Smooth muscle cell (in vitro differentiated cells): Measurements from ENCODE around the gene EHMT1. TPM values are rescaled to one million over a fixed set of nuclear protein-coding genes. Genes with fewer than 3 reads are reported as not detected.

Experiments used
- DNase-seq: peaks from one replicate; lab custom pipeline; 2025; ENCODE audit not compliant: unreplicated experiment; lab: John Stamatoyannopoulos, UW
- H2AFZ ChIP-seq: fragments of 200-600 bp; sonication (generic); 2 replicates; pipeline ENCODE4 v1.6.0; 2016; ENCODE audit warnings: antibody characterized with exemption, low read depth, mild to moderate bottlenecking
- H3F3A ChIP-seq: fragments of 200-600 bp; sonication (generic); 2 replicates; pipeline ENCODE4 v1.6.0; 2017; ENCODE audit warnings: antibody characterized with exemption, low read depth
- H3K27ac ChIP-seq: fragments of 200-600 bp; sonication (generic); 2 replicates; pipeline ENCODE4 v1.5.1; 2016; ENCODE audit warnings: low read depth, mild to moderate bottlenecking
- H3K27me3 ChIP-seq: fragments of 200-600 bp; sonication (generic); 2 replicates; pipeline ENCODE4 v1.6.1; 2016; ENCODE audit warnings: low read depth, mild to moderate bottlenecking
- H3K36me3 ChIP-seq: fragments of 200-600 bp; sonication (generic); 2 replicates; pipeline ENCODE4 v1.5.1; 2016; ENCODE audit warnings: low read depth
- H3K4me1 ChIP-seq: fragments of 200-600 bp; sonication (generic); 2 replicates; pipeline ENCODE4 v1.5.1; 2016; ENCODE audit warnings: low read depth
- H3K4me2 ChIP-seq: fragments of 200-600 bp; sonication (generic); 2 replicates; pipeline ENCODE4 v1.6.0; 2016; ENCODE audit warnings: mild to moderate bottlenecking
- H3K4me3 ChIP-seq: fragments of 200-600 bp; sonication (generic); 2 replicates; pipeline ENCODE4 v1.5.1; 2016; ENCODE audit warnings: mild to moderate bottlenecking
- H3K79me2 ChIP-seq: fragments of 200-600 bp; sonication (generic); 2 replicates; pipeline ENCODE4 v1.6.0; 2016; ENCODE audit warnings: low read depth, mild to moderate bottlenecking
- H3K9ac ChIP-seq: fragments of 200-600 bp; sonication (generic); 2 replicates; pipeline ENCODE4 v1.6.0; 2016; ENCODE audit warnings: low read depth
- H3K9me3 ChIP-seq: fragments of 200-600 bp; sonication (generic); replicated peaks from 2 replicates; pipeline ENCODE4 v1.5.1; 2016; ENCODE audit warnings: low read depth
- H4K20me1 ChIP-seq: fragments of 200-600 bp; sonication (generic); 2 replicates; pipeline ENCODE4 v1.6.0; 2016; ENCODE audit warnings: low read depth
- WGBS: methylation state at CpG from one replicate; pipeline ENCODE4 v1.1.7; 2016; ENCODE audit warnings: low lambda C conversion rate; 5-methylcytosine and 5-hydroxymethylcytosine counted together
- polyA plus RNA-seq: library from polyadenylated mRNA; unstranded; fragments of >200 nt; fragmentation: Nextera tagmentation; extraction: Ambion mirVana; gene quantifications from 2 replicates; pipeline ENCODE4 v1.2.1, GENCODE V29; 2016
- total RNA-seq: library from RNA; depleted of rRNA; stranded (reverse); fragments of >200 nt; gene quantifications from 2 replicates; pipeline ENCODE4 v1.2.3, GENCODE V29; 2014
- TF ChIP-seq, protein P1 (sequence below): fragments of 200-600 bp; sonication (generic); IDR thresholded peaks from 2 replicates; pipeline ENCODE4 v1.5.1; 2017; ENCODE audit warnings: borderline replicate concordance, mild to moderate bottlenecking, antibody characterized with exemption; ENCODE audit not compliant: insufficient read depth, poor library complexity, severe bottlenecking

The EHMT1 gene
- total and polyA plus RNA-seq, 2 experiments from 2014 or later = 23.1 to 34.1 TPM

DNA sequence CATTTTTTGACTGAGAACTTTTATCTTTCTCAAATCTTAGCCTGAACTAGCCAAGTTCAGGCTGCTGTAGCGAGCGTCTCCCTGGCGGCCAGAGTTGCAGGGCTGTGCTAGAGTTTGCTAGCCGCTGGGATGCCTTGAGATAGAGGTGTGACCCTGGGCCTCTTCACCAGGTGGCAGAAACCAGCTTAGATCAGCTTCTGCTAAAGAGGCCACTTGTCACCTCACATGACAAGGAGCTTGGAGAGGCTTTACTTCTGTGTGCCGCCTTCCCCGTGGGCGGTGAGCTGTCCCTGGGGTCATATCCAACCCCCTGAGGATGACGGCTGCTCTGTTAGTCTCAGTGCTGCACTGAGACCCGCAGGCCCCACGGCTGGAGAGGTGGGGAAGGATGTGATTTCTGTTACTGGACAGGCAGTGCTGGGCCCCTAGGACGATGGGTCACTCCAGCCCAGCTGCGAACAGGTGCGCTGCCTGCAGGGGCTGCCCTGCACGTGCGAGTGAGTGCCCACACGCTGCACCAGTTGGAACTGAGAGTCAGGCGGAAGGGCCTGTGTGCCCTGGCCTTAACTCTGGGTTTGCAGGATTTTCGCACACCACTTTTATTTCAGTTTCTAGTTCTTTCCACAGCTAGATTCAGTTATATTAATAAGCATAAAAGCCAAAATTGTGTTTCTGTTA is 63.8 kb downstream of the EHMT1 start:
- Histone ChIP-seq H3K27ac (no peak overlapping the region), H3K9ac (no peak overlapping the region), H3K4me3 (no peak overlapping the region), H3K79me2 (peaks cover 98% of the 10 kb centered on the region), H3K4me1 (peaks cover 25% of the 10 kb centered on the region), H3K9me3 (no peaks in the 10 kb centered on the region), H3F3A (no peaks in the 10 kb centered on the region), H3K4me2 (no peak overlapping the region), H4K20me1 (peaks cover 100% of the 10 kb centered on the region), H3K27me3 (no peaks in the 10 kb centered on the region), H3K36me3 (no peaks in the 10 kb centered on the region), H2AFZ (no peak overlapping the region)
- DNase-seq = no peak
- 86% methylated on average over 18 of the region's 18 CpGs for WGBS
- TF ChIP-seq, protein P1, sequence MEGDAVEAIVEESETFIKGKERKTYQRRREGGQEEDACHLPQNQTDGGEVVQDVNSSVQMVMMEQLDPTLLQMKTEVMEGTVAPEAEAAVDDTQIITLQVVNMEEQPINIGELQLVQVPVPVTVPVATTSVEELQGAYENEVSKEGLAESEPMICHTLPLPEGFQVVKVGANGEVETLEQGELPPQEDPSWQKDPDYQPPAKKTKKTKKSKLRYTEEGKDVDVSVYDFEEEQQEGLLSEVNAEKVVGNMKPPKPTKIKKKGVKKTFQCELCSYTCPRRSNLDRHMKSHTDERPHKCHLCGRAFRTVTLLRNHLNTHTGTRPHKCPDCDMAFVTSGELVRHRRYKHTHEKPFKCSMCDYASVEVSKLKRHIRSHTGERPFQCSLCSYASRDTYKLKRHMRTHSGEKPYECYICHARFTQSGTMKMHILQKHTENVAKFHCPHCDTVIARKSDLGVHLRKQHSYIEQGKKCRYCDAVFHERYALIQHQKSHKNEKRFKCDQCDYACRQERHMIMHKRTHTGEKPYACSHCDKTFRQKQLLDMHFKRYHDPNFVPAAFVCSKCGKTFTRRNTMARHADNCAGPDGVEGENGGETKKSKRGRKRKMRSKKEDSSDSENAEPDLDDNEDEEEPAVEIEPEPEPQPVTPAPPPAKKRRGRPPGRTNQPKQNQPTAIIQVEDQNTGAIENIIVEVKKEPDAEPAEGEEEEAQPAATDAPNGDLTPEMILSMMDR = no peak

DNA sequence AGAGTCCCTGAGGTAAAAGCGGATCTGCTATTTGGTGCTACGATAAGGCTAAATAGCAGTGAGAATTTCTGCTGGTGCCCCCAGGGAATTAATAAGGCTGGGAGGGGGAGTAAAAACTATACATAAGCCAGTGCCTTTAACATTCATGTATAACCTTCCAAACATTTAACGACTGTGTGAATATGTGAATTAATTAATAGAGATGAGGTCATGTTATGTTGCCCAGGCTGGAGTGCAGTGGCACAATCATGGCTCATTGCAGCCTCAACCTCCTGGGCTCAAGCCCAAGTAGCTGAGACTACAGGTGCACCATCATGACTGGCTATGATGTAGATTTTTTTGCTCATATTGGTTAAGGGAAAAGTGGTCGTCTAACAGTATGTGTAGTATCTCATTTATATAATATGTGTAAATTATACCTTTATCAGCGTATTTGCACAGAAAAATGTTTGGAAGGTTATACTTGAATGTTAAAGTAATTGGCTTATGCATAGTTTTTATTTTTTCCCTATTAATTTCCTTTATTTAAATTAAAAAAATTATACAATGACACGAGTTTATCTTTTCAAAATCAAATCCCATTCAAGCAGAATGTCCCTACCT is 64.6 kb downstream of the EHMT1 start:
- H3F3A ChIP-seq = no peaks in the 10 kb centered on the region
- no peaks in the 10 kb centered on the region for H3K27me3 ChIP-seq
- peaks cover 98% of the 10 kb centered on the region for H3K79me2 ChIP-seq
- no peak overlapping the region for H2AFZ ChIP-seq
- no peak overlapping the region for H3K4me2 ChIP-seq
- H3K36me3 ChIP-seq = no peaks in the 10 kb centered on the region
- H3K9ac ChIP-seq = no peak overlapping the region
- H3K9me3 ChIP-seq = no peaks in the 10 kb centered on the region
- H3K4me3 ChIP-seq = no peak overlapping the region
- DNase-seq = no peak
- peaks cover 25% of the 10 kb centered on the region for H3K4me1 ChIP-seq
- H3K27ac ChIP-seq = no peak overlapping the region
- H4K20me1 ChIP-seq = peaks cover 100% of the 10 kb centered on the region
- TF ChIP-seq, protein P1 = no peak
- 96% methylated on average over 6 of the region's 6 CpGs for WGBS

GRCh38 chr9:137685035-137685740 is 66.4 kb downstream of the EHMT1 start:
- Histone ChIP-seq H3K9ac (no peak overlapping the region), H3K9me3 (no peaks in the 10 kb centered on the region), H3K36me3 (no peaks in the 10 kb centered on the region), H3K27me3 (no peaks in the 10 kb centered on the region), H3K79me2 (peaks cover 97% of the 10 kb centered on the region), H3F3A (no peaks in the 10 kb centered on the region), H2AFZ (no peak overlapping the region), H3K4me3 (no peak overlapping the region), H3K4me2 (no peak overlapping the region), H3K27ac (peak overlapping the region; percentile 24), H4K20me1 (peaks cover 100% of the 10 kb centered on the region), H3K4me1 (peaks cover 14% of the 10 kb centered on the region)
- no peak for DNase-seq
- 79% methylated on average over 5 of the region's 5 CpGs for whole genome bisulfite sequencing
- TF ChIP-seq, protein P1 = no peak
